Dermis blood vessel endothelial cell (primary cell): Measurements from ENCODE around the gene NABP2. TPM values are rescaled to one million over a fixed set of nuclear protein-coding genes. Genes with fewer than 3 reads are reported as not detected.

Source experiments
- DNase-seq: peaks from one replicate; pipeline ENCODE4 v3.0.0; 2010
- total RNA-seq: library from RNA; depleted of rRNA; stranded (reverse); fragments of >200 nt; gene quantifications from 2 replicates; pipeline ENCODE4 v1.2.3, GENCODE V29; 2014

Gene NABP2
- total RNA-seq, 1 donor from 2014 or later, result 24.8 TPM

DNA sequence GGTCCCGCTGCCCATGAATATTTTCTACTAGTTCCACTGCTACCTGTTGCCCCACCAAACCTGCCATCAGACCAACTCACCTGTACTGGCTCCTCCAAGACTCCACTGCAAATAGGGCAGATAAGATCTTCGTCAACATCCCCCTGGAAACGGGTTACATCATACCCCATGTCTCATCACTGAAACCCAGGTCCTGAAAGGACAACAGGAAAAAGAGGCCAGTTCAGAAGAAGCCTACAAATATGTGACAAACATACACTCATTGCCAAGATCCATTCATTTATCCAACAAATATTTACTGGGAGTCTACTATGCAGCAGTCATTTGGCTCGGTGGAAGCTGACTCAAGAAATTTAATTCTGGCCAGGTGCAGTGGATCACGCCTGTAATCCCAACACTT is 10.3 kb upstream of the NABP2 start:
- DNase-seq, result no peak

DNA sequence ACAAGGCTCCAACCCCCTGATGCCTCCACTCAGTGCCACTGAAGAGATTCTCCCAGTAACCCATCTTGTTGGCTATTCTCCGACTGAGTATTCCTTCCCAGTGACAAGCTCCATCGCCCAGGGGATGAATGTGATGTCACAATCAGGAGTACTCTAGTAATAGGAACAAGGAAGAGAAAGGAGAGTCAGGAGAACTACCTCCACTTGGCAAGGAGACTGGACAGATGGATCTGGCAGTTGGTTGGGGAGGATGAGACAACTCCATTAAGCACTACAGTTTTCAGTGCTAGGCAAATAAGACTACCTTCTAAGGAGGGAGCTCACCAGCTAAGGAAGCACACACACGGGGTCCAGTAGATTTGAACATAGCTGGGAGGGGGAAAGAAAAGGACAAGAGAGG is 7.7 kb upstream of the NABP2 start:
- no peak for DNase-seq

DNA sequence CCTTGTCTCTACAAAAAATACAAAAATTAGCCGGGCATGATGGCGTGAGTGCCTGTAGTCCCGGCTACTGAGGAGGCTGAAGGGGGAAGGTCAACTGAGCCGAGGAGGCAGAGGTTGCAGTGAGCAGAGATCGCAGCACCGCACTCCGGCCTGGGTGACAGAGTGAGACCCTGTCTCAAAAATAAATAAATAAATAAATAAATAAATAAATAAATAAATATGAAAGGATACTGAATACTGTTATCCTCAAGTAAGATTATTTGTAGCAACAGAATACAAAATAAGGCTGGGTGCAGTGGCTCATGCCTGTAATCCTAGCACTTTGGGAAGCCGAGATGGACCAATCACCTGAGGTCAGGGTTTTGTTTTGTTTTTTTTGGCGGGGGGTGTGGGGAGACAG is 4.3 kb upstream of the NABP2 start:
- DNase-seq, result no peak

DNA sequence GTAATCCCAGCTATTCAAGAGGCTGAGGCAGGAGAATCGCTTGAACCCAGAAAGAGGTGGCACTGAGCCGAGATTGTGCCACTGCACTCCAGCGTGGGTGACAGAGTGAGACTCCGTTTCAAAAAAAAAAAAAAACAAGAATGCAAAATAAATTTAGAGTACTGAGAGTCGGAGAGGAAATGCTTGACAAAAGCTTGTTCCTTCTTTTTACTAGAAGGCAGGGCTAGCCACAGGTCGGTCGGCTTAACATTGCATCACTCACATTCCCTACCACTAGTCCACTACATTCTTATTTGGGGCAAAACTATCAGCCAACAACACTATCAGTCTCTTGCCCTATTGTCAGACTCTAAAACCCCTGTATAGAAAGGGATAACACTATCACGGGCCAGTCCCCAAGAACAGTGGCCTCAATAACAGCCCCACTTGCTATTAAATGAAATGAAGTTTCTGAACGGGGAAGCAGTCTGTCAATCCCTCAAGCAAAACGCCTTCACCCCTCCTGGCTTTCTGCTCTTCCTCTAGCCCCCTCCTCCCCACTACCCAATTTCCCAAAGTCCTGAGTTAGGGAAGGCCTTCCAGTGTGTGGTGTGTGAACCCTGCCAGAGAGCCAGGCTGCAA is 3.4 kb upstream of the NABP2 start:
- peak; percentile 40 for DNase-seq

DNA sequence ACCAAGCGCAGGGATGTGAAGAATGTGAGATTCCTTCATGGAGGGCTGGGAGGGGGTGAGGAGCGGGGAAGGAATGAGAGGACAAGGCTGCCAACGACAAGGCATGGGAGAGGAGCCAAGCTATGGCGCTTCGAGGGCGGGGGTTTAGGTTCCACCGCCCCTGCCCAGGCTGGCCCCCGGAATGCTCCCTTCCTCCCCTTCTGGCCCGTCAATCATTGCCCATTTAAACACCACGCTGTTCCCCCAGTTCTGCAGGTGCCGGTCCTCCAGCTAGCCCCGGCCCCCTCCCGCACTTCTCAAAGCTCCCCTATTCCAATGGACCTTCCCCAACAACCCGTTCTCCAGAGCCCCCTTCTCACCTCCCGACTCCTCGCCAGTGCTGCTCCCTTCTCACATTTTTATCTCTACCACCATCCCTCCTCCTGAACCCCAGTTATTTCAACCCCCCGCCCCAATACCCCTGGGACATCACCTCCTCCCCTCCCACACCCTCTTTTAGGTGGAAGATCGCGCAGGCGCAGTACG is 2.8 kb upstream of the NABP2 start:
- DNase-seq, result peak; percentile 59

DNA sequence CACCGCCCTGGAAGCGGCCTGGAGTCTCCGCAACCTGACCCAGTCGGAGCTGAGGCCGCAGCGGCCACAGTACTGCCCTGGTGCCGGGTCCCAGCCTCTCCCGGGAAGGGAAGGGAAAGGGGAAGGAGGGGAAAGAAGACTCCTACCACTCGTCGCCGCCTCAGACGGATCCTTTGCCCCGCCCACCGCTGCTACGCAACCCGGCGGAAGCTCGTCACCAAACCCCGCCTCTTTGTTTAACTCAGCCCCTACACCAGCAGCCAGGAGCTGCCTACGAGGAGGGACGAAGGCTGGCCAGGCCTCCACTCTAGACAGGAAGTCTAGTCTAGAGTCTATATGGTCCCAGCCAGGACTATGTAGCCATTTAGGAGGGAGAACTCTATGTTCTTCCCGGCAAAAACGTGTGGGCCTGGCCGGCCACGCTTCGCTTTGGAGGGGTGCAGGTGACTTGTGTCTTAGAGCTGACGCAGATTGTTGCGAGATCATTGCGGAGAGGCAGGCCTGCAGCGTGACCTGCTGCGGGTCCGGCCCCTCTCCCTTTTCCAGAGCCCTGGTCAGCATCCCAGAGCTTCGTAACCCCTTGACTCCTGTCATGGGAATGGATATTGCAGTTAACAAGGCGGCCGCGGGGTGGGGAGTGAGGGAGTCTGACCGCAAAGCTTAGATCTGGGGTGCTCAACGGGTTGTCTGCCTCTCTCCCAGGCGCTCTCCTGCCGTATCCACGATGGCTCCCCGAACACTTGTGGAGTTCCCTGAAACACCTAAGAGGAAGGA is 2.2 kb upstream of the NABP2 start, which contains the start of gene RNF41:
RNF41 (minus strand) TSS at position 166 of the 774 bp plus-strand sequence. CDS start 7,875 bp downstream, outside the sequence.
- peak; percentile 97 for DNase-seq

DNA sequence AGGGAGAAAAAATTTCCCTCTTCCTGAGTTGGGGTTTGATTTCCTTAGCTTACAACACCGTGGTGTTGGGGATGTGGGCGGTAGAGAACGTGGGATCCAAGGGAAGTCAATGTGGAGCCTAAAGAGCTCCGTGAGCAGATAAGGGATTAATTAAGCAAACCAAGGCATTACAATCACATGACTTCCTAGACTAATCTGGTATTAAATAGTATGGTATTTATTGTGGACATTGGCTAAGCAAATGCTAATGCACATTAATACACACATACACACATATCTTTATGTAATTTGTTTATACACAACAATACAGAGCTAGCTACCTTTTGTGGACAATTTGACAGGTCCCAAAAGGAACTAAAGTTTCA is 1.6 kb upstream of the NABP2 start:
- no peak for DNase-seq

DNA sequence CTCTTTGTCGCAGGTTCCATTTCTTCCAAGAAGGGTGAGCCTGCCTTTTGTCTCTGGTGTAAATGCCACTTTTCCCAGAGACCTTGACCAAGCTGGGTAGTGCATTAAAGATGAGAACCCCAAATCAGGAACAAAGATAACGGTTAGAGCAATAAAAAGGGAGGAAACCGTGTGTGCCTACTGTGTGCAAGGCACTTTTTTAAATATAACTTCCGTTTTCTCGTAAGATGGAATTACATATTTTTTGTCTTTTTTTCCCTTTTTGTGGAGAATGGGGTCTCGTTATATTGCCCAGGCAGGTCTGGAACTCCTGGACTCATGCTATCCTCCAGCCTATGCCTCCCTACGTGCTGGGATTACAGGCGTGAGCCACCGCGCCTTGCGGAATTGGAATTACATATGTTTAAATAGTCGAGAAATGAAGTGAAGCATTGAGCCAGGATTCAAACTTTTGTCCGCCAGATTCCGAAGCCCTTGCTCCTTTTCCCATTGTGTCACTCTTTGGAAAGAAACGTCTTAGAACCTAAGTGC is 506 bp upstream of the NABP2 start:
- no peak for DNase-seq

DNA sequence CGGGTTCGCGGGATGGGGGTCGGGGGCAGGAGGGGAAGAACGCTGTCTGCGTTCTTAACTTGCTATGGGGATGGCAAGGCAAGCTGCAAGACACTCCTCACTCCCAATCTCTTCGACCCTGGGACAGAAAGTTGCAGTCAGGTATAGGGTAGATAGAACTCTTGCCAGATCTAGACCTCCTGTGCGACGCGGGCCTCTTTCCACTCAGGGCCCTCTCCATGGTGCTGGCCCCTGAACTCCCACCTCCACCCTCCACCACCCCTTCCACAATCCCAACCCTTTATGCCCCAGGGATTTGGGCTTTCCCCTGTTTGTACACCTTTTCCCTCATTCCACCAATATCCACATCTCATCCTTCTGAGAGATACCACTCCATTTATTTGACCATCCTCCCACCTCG is 812 bp downstream of the NABP2 start:
- no peak for DNase-seq

DNA sequence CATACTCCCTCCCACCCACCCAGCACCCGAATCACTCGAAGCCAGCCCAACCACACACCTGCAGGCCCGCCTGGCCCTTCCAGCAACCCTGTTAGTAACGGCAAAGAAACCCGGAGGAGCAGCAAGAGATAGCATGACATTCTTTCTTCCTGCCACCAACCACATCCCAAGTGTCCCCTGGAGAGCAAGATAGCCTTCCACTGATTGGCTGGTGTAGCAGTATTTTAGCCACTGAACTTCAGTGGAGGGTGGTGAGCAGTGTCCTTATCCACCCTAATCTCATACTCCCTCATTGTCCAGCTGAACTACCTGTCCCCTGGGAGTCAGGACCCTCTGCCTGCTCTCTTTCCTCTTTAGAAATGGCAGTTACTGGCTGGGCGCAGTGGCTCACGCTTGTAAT is 4.9 kb downstream of the NABP2 start:
- DNase-seq, result no peak

DNA sequence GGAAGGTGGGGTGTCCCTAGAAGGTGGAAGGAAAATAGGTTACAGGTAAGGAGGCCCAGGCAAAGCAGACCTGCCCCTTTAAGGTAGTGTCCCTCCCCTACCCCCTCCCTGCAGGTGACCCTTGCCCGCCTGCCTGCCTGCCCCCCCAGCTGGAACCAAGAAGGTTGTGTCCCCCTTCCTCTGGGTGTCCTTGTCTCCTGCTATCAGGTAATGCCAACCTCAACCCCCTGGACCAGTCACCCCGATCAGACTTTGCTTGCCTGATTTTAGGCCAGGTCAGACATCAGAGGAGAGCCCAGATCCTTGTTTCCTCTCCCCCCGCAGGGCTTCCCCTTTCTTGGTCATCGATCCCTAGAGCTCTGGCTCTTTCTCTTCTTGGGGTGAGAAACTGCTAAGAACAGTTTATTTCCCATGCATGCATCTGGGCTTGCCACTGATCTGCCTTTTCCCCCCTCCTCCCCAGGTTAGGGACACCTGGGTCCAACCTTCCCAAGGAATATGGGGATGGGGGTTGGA is 5.8 kb downstream of the NABP2 start, which contains the start of gene SLC39A5:
SLC39A5 (plus strand) TSS at position 136 of the 516 bp plus-strand sequence. CDS start 1,224 bp downstream, outside the sequence.
- DNase-seq, result no peak

DNA sequence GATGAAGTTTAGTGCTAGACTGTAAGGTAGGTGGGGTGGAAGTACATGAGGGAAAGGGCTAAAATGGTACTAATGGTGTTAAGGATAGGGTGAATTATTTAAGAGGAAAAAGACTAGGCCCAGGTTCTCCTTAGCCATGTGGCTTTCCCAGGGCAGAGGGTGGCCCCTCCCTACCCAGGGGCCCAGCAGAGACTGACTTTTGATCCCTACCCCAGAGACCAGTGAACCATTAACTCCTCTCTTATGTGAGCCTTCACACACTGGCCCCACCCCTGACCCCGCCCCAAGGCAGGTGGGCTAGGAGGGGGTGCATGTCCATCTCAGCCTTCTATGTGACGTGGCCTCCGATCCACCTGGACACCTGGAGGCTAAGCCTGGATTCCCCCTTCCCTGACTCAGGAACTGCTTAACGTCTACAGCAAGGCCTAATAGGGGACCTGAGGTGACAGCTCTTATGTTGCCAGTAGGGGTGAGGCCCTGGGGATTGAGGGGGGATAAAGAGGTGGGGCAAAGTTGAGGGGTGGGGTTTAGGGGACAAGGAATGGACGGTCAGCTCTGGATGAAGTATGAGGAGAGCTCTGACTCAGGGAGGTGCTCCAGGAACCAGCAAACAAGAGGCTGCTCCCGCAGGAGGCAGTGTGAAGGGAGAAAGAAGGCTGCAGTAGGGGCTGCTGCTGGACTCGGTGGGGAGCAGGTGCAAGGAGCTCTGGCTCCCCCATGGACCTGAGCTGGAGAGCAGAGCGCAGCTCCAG is 6.5 kb downstream of the NABP2 start:
- DNase-seq, result no peak

DNA sequence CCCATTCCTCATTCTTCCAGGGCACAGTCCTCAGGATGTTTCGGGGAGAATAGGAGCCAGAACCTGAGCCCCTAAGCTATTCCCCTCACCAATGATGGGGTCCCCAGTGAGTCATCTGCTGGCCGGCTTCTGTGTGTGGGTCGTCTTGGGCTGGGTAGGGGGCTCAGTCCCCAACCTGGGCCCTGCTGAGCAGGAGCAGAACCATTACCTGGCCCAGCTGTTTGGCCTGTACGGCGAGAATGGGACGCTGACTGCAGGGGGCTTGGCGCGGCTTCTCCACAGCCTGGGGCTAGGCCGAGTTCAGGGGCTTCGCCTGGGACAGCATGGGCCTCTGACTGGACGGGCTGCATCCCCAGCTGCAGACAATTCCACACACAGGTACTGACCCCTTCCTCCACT is 7.0 kb downstream of the NABP2 start:
- no peak for DNase-seq

DNA sequence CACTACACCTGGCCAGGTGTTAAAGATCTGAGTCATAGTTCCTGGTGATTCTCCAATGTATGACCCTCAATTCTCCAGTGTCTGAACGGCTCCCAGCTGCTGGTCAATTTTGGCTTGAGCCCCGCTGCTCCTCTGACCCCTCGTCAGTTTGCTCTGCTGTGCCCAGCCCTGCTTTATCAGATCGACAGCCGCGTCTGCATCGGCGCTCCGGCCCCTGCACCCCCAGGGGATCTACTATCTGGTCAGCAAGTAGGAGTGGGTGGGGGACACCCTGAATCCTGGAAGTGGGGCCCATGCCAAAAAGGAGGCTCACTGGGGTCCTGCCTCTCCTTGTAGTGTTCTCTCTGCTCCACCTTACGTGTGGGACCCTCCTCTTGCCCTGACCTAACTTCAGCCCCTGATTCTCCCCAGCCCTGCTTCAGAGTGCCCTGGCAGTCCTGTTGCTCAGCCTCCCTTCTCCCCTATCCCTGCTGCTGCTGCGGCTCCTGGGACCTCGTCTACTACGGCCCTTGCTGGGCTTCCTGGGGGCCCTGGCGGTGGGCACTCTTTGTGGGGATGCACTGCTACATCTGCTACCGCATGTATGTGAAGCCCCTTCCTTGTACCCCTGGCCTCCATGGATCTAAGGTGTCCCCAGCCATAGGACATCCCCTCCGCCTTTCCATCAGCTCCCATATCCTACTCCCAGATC is 10.7 kb downstream of the NABP2 start:
- no peak for DNase-seq

DNA sequence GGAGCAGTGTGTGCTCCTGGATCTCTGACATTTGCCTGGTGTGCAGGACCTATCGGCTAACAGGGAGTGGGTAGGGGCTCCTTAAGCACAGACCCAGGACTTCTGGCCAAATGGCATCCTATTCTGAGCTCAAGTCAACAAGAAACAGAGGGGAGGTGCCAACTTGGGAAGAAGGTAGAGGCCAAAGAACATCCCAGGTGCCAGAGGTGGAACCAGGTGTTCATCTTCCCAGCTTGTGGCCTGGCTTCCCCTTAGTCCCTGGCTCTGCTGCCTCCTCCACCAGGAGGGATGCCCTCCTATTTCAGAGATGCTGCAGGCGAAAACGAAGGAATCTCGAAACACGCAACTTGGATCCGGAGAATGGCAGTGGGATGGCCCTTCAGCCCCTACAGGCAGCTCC is 11.9 kb downstream of the NABP2 start:
- DNase-seq, result no peak

DNA sequence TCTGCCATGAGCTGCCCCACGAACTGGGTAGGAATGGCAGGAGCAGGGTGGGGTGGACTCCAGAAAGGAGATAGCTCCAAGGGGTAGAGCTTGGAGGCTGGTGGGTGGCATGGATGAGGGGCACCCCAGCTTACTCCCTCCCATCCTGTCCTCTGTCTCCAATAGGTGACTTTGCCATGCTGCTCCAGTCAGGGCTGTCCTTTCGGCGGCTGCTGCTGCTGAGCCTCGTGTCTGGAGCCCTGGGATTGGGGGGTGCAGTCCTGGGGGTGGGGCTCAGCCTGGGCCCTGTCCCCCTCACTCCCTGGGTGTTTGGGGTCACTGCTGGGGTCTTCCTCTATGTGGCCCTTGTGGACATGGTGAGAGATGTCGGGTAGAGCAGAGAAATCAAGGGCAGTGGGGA is 12.8 kb downstream of the NABP2 start:
- DNase-seq, result no peak

DNA sequence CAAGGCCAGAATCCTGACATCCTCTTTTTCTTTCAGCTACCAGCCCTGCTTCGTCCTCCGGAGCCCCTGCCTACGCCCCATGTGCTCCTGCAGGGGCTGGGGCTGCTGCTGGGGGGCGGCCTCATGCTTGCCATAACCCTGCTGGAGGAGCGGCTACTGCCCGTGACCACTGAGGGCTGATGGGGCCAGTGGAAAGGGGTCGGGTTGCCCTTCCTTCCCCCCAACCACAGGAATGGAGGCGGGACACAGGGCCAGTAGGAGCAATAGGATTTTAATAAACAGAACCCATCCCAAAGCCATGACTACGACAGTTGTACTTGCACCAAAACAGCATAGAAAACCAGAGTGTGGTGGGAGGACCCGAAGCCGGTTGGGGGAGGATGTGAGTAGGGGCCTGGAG is 13.4 kb downstream of the NABP2 start:
- no peak for DNase-seq

DNA sequence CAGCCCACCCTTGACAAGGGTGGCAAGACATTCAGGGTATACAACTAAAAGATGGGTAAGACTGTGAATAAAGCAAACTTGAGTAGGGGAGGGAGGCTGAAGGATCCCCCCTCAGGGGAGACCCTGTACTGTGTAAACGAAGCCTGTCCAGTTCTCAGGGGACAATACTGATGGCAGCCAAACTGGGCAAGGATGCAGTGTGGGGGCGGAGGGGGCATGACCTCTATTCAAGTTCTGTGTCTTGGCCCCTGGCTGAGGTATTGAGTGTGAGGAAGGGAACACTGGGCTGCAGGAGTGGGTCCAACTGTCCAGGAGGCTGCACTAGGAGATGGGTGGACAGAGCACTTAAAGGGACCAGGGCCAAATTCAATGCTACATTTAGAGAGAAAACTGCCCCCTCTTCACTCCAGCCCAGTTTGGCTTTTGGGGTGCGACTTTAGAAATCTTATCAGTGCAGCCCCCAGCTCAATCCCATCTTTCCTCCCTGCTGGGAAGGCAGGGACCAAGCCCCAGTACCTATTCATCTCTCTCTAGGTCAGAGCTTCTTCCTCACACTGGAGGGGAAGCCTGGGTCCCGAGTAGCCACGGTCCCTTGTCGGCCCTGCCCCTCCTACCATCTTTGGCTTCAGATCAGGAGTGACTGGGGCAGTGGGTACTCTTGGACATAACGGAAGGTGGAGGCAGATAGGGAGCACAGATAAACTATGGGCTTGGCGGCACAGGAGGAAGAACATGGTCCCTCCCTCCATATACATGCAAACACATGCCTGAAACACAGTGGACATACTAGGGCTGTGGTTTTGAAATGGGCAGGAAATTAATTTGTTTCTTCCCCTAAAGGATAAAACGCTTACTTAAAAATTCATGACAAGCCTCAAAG is 17.5 kb downstream of the NABP2 start:
- DNase-seq, result no peak

DNA sequence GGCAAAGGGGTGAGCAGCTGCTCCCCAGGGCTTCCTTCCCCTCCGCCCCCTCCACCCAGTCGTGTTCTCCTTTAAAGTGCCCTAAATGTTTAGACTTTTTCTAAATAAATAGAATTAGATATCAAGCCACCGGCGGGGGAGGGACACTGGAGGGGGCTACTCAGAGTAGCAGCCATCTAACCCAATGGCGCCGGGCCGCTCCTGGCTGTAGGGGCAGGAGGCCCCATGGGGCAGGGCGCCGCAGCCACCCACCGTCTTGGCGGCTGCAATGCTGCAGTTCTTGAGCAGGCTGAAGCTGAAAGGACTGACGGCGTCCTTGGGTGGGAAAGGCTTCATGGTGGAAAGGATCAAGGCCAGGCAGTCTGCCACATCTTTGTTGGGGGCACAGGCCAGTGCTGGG is 18.8 kb downstream of the NABP2 start:
- DNase-seq, result no peak

DNA sequence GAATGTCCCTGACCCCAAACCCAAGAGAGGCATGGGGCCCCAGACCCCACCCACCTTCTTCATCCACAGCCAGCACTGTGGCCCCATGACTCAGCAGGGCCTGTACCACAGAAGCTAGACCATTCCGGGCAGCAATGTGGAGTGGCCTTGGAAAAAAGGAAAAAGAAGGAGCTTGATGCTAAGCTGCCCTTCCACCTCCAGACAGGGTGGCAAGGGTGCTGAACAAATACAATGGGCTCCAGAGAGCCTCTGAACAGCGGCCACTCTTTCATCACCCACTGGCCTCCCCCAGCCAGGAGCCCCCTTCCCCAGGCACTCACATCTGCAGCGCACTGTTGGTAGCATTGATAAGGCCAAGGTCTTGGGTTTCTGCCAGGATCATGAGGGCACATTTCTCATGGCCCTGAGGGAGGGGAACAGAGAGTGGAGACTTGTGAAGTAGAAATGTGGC is 19.6 kb downstream of the NABP2 start:
- DNase-seq, result no peak

DNA sequence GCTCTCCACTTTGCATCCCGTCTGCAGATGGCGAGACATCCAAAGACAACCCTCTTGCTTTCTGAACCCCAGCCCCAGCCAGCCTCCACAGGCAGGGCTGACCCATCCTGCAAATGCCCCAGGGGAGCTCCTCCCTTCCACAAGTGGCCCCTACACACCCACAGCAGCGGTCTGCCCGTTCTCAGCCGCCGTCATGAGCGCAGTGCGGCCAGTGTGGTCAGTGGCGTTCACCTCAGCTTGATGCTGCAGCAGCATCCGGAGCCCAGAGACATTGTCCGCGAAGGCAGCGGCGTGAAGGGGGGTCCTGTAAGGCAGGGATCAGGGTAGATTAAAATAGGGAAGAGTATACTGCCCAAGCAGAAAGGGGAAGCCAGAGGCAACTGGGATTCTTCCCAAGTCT is 20.4 kb downstream of the NABP2 start:
- no peak for DNase-seq
